Activated CD4-positive, alpha-beta memory T cell treated with anti-CD3 and anti-CD28 coated beads for 36 hours (primary cell): ENCODE results near the gene NME7. TPM values are rescaled to one million over a fixed set of nuclear protein-coding genes. Genes with fewer than 3 reads are reported as not detected.

Experiments used
- CTCF ChIA-PET: fragments of 350-600 bp; sonication (Branson Sonifier 250); formaldehyde crosslinking; loops from one replicate; lab custom pipeline; 2021; ENCODE audit warnings: antibody characterized with exemption, inconsistent platforms; lab: Charles Lee
- POLR2A ChIA-PET: fragments of 350-600 bp; sonication (Branson Sonifier 250); formaldehyde crosslinking; loops from one replicate; lab custom pipeline; 2021; ENCODE audit warnings: antibody characterized with exemption; lab: Charles Lee
- DNase-seq: peaks from one replicate; pipeline ENCODE4 v3.0.0-alpha.2; 2020
- H3K27ac Mint-ChIP-seq: one replicate; pipeline ENCODE4 v1.8.0; 2021; ENCODE audit warnings: mixed read lengths
- H3K27me3 Mint-ChIP-seq: one replicate; pipeline ENCODE4 v1.8.0; 2021; ENCODE audit warnings: mixed read lengths
- H3K36me3 Mint-ChIP-seq: one replicate; pipeline ENCODE4 v1.8.0; 2021; ENCODE audit warnings: mixed read lengths
- H3K4me1 Mint-ChIP-seq: one replicate; pipeline ENCODE4 v1.8.0; 2021; ENCODE audit warnings: low read depth, mixed read lengths
- H3K4me3 Mint-ChIP-seq: one replicate; pipeline ENCODE4 v1.8.0; 2021; ENCODE audit warnings: mild to moderate bottlenecking, mixed read lengths
- H3K9me3 Mint-ChIP-seq: one replicate; pipeline ENCODE4 v1.8.0; 2021; ENCODE audit warnings: mixed read lengths
- intact Hi-C: fragments of 100-400 bp; cut with micrococcal nuclease; formaldehyde crosslinking; loops from one replicate; pipeline ENCODE4 v1.15.1; 2023
- total RNA-seq, 2 experiments: library from RNA; stranded (reverse); gene quantifications; one replicate each; pipeline ENCODE4 v1.2.3, GENCODE V29; 2021

Gene NME7
- total RNA-seq, 2 experiments from 2014 or later = 12.9 to 15.9 TPM

DNA sequence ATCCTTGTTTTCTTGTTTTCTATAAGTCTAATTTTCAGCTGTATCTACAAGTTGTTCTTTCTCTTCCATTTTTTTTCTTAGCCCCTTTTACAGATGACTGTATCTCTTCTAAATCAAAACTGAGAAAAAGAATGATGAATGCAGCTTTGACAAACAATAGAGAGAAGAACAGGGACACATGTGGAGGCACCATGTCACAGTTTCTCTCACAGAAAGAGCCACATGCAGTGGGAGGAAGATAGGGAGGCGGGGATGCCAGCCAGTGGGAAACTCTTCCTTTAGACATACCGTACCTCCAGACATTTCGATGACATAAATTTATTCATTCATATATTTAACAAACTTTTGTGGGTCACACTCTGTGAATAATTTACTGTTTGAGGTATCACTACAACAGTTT is 45.5 kb downstream of the NME7 start:
- H3K4me1 Mint-ChIP-seq = peaks cover 8% of the 10 kb centered on the region
- no peak overlapping the region for H3K4me3 Mint-ChIP-seq
- intact Hi-C loops = no loop called here
- DNase-seq = no peak
- no peak overlapping the region for H3K27ac Mint-ChIP-seq
- no peaks in the 10 kb centered on the region for H3K9me3 Mint-ChIP-seq
- H3K27me3 Mint-ChIP-seq = no peaks in the 10 kb centered on the region
- H3K36me3 Mint-ChIP-seq = peaks cover 5% of the 10 kb centered on the region
- CTCF ChIA-PET = no interaction called here
- POLR2A ChIA-PET = no interaction called here

GRCh38 chr1:169321539-169321938 is 46.1 kb downstream of the NME7 start:
- Mint-ChIP-seq H3K4me1 (peaks cover 2% of the 10 kb centered on the region), H3K27me3 (no peaks in the 10 kb centered on the region), H3K36me3 (peaks cover 5% of the 10 kb centered on the region), H3K9me3 (no peaks in the 10 kb centered on the region), H3K27ac (no peak overlapping the region), H3K4me3 (no peak overlapping the region)
- no peak for DNase-seq
- CTCF ChIA-PET = no interaction called here
- POLR2A ChIA-PET = no interaction called here
- intact Hi-C loops = no loop called here

DNA sequence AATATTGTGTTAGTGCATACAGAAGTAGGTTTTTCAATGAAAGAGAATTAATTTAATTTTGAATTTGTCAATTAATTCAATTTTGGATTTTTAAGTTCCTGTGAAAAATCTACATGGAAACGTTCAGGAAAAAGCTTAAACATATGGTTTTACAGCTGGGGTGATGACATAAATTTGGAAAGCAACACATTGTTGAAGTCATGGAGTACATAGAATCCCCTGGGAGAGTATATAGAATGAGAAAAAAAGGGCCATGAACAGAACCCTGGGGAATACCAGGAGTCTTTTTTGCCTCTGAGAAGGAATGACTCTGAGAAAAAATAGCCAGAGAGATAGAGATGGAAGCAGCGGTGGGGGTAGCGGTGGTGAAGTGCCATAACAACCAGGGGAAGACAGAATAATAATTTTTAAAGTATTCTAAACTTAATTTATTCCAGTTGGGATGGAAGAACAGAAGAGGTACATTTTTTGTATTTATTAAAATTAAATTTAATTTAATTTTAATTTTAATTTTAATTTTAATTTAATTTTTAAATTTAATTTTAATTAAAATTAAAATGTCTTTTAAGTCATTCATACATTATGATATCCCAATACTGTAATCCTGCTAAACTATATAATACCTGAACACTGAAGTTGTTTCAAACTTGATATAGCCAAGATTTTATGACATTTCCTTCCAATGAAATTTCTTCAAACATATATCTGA is 48.9 kb downstream of the NME7 start:
- CTCF ChIA-PET = no interaction called here
- Mint-ChIP-seq H3K4me1 (peaks cover 2% of the 10 kb centered on the region), H3K9me3 (no peaks in the 10 kb centered on the region), H3K27me3 (no peaks in the 10 kb centered on the region), H3K4me3 (no peak overlapping the region), H3K36me3 (peaks cover 5% of the 10 kb centered on the region), H3K27ac (no peak overlapping the region)
- DNase-seq = no peak
- intact Hi-C loops = no loop called here
- POLR2A ChIA-PET = no interaction called here

GRCh38 chr1:169316556-169316955 is 51.0 kb downstream of the NME7 start:
- Mint-ChIP-seq H3K27me3 (no peaks in the 10 kb centered on the region), H3K27ac (no peak overlapping the region), H3K4me3 (no peak overlapping the region), H3K9me3 (no peaks in the 10 kb centered on the region), H3K36me3 (peaks cover 3% of the 10 kb centered on the region), H3K4me1 (peaks cover 10% of the 10 kb centered on the region)
- ChIA-PET CTCF (no interaction called here), POLR2A (no interaction called here)
- intact Hi-C loops = no loop called here
- DNase-seq = no peak

GRCh38 chr1:169312084-169312954 is 55.3 kb downstream of the NME7 start:
- no peak overlapping the region for H3K4me3 Mint-ChIP-seq
- H3K4me1 Mint-ChIP-seq = peaks cover 16% of the 10 kb centered on the region
- peaks cover 1% of the 10 kb centered on the region for H3K36me3 Mint-ChIP-seq
- no peaks in the 10 kb centered on the region for H3K27me3 Mint-ChIP-seq
- ChIA-PET CTCF (interaction anchor here (1.0 kb wide), 1 partner anchor 36 kb away, joined by 4 read pairs; no protein-coding TSS in a partner anchor), POLR2A (no interaction called here)
- peak; percentile 58 for DNase-seq
- intact Hi-C loops = loop anchor here (1.0 kb wide), 1 partner anchor 51 kb away; no protein-coding TSS in a partner anchor
- no peaks in the 10 kb centered on the region for H3K9me3 Mint-ChIP-seq
- H3K27ac Mint-ChIP-seq = no peak overlapping the region

DNA sequence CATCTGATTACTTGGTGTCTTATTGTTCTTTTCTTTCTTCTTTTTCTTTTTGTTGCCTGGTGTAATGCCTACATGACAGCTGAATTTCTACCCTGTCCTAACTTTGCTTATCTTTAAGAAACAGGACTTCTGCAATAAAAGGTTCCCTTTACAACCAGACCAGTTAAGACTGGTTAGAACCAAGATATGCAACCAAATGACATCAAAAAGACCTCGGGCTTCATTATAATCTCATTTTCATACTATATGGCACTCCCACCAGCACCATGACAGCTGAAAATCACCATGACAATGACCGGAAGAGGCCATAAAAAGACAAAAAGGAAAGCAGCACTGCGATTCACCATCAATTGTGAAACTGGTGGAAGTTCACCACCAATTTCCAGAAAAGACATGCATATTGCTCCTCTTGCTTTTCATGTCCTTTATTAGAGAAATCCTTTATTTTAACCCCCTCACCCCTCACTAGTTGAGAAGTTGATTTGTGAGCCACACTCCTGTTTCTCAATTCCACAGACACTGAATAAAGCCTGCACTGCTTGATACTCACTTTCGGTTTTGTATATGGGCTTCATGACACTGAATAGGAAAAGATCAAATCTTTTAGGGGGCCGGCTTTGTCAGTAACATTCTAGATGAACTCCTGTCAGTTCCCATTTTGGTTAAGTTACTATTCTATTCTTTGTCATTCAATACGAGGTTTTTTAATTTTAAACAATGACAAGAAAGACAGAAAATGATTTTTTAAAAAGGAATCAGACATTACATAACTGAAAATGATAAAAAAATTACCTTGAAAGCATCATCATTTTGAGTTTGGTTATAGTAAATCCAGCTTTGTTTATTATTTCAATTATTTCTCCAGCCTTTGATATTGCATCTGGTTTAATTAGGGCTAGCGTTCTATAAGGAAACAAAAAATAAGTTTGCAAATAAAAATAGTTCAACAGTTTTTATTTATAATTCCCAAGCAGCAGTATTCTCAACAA is 58.1 kb downstream of the NME7 start:
- no peak for DNase-seq
- Mint-ChIP-seq H3K4me3 (no peak overlapping the region), H3K27me3 (no peaks in the 10 kb centered on the region), H3K27ac (no peak overlapping the region), H3K9me3 (no peaks in the 10 kb centered on the region), H3K36me3 (peaks cover 13% of the 10 kb centered on the region), H3K4me1 (peaks cover 16% of the 10 kb centered on the region)
- intact Hi-C loops = no loop called here
- CTCF ChIA-PET = no interaction called here
- POLR2A ChIA-PET = no interaction called here

- CTCF ChIA-PET = no interaction called here
- peaks cover 13% of the 10 kb centered on the region for H3K36me3 Mint-ChIP-seq
- POLR2A ChIA-PET = no interaction called here
- no peaks in the 10 kb centered on the region for H3K27me3 Mint-ChIP-seq
- DNase-seq = no peak
- H3K27ac Mint-ChIP-seq = no peak overlapping the region
- H3K4me3 Mint-ChIP-seq = no peak overlapping the region
- intact Hi-C loops = no loop called here
- H3K4me1 Mint-ChIP-seq = peaks cover 15% of the 10 kb centered on the region
- no peaks in the 10 kb centered on the region for H3K9me3 Mint-ChIP-seq
Observed at GRCh38 chr1:169308313-169309039, 59.1 kb downstream of the NME7 start.

GRCh38 chr1:169307176-169307575 is 60.4 kb downstream of the NME7 start:
- CTCF ChIA-PET = no interaction called here

GRCh38 chr1:169305948-169306347 is 61.6 kb downstream of the NME7 start:
- intact Hi-C loops = no loop called here
- Mint-ChIP-seq H3K9me3 (no peaks in the 10 kb centered on the region), H3K4me1 (peaks cover 6% of the 10 kb centered on the region), H3K4me3 (no peak overlapping the region), H3K27ac (no peak overlapping the region), H3K27me3 (no peaks in the 10 kb centered on the region), H3K36me3 (peaks cover 18% of the 10 kb centered on the region)
- POLR2A ChIA-PET = no interaction called here
- CTCF ChIA-PET = interaction anchor here (0.7 to 1.5 kb wide), 2 partner anchors 42 to 703 kb away, joined by 3 read pairs; no protein-coding TSS in a partner anchor
- no peak for DNase-seq

More at GRCh38 chr1:169307176-169307575, 60.4 kb downstream of the NME7 start:
- Mint-ChIP-seq H3K4me1 (peaks cover 9% of the 10 kb centered on the region), H3K27me3 (no peaks in the 10 kb centered on the region), H3K9me3 (no peaks in the 10 kb centered on the region), H3K4me3 (no peak overlapping the region), H3K36me3 (peaks cover 16% of the 10 kb centered on the region), H3K27ac (no peak overlapping the region)
- POLR2A ChIA-PET = no interaction called here
- intact Hi-C loops = no loop called here
- no peak for DNase-seq

DNA sequence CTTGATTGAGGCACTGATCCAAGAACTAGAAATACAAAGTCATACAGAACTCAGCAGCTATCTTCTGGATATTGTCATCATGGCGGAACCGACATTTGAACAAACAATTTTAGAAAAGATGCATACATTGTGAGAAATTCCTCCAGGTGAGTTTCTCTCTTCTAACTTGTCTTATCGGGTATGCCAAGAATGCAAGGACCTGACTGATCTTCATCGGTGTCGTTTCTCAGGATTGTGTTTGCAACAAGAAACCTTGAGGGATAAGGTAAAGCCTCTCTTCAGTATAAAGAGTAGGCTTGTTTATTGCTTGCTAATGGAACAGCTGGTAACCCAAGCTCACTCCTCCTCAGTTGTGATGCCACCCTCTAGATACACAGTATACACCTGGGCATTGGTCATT is 62.2 kb downstream of the NME7 start:
- Mint-ChIP-seq H3K4me1 (peaks cover 6% of the 10 kb centered on the region), H3K9me3 (no peaks in the 10 kb centered on the region), H3K4me3 (no peak overlapping the region), H3K27ac (no peak overlapping the region), H3K36me3 (peaks cover 18% of the 10 kb centered on the region), H3K27me3 (no peaks in the 10 kb centered on the region)
- CTCF ChIA-PET = interaction anchor here (0.7 to 1.5 kb wide), 2 partner anchors 43 to 702 kb away, joined by 3 read pairs; no protein-coding TSS in a partner anchor
- intact Hi-C loops = no loop called here
- DNase-seq = no peak
- POLR2A ChIA-PET = no interaction called here

- Mint-ChIP-seq H3K4me1 (no peaks in the 10 kb centered on the region), H3K36me3 (peaks cover 21% of the 10 kb centered on the region), H3K4me3 (no peak overlapping the region), H3K27me3 (no peaks in the 10 kb centered on the region), H3K27ac (no peak overlapping the region), H3K9me3 (no peaks in the 10 kb centered on the region)
- intact Hi-C loops = no loop called here
- POLR2A ChIA-PET = no interaction called here
- CTCF ChIA-PET = no interaction called here
- DNase-seq = no peak
Observed at GRCh38 chr1:169300854-169301253, 66.7 kb downstream of the NME7 start.
